Osteoblast (primary cell): ENCODE data around the gene RIMBP2. TPM values are rescaled to one million over a fixed set of nuclear protein-coding genes. Genes with fewer than 3 reads are reported as not detected.

Source experiments
- DNase-seq: peaks from one replicate; pipeline ENCODE4 v3.0.0; 2011; ENCODE audit warnings: low spot score, mixed read lengths; ENCODE audit not compliant: insufficient read length; ENCODE audit errors: missing footprints
- H2AFZ ChIP-seq: 2 replicates; pipeline ENCODE4 v1.6.0; 2011; ENCODE audit warnings: mild to moderate bottlenecking, low read length
- H3K27ac ChIP-seq: 2 replicates; pipeline ENCODE4 v1.5.1; 2011; ENCODE audit warnings: mild to moderate bottlenecking, low read depth, low read length, moderate library complexity
- H3K27me3 ChIP-seq: 2 replicates; pipeline ENCODE4 v1.6.0; 2012; ENCODE audit warnings: mild to moderate bottlenecking, control low read depth, inconsistent platforms, low read length, moderate library complexity; ENCODE audit not compliant: insufficient read depth
- H3K36me3 ChIP-seq: 2 replicates; pipeline ENCODE4 v1.5.1; 2011; ENCODE audit warnings: mild to moderate bottlenecking, low read length, control low read depth, moderate library complexity; ENCODE audit not compliant: insufficient read depth
- H3K4me1 ChIP-seq: 2 replicates; pipeline ENCODE4 v1.5.1; 2011; ENCODE audit warnings: mild to moderate bottlenecking, low read length, control low read depth, moderate library complexity; ENCODE audit not compliant: insufficient read depth
- H3K4me2 ChIP-seq: 2 replicates; pipeline ENCODE4 v1.6.0; 2011; ENCODE audit warnings: mild to moderate bottlenecking, low read length; ENCODE audit not compliant: insufficient read depth
- H3K4me3 ChIP-seq: fragments of 200-600 bp; sonication (generic); 3 replicates; pipeline ENCODE4 v1.5.1; 2012; ENCODE audit warnings: mild to moderate bottlenecking, low read length, inconsistent platforms; ENCODE audit not compliant: insufficient read depth
- H3K79me2 ChIP-seq: 2 replicates; pipeline ENCODE4 v1.6.0; 2012; ENCODE audit warnings: mild to moderate bottlenecking, low read length, control low read depth, inconsistent platforms; ENCODE audit not compliant: insufficient read depth
- H3K9me3 ChIP-seq: 2 replicates; pipeline ENCODE4 v1.5.1; 2011; ENCODE audit warnings: low read depth, low read length, control low read depth
- H4K20me1 ChIP-seq: 2 replicates; pipeline ENCODE4 v1.6.0; 2012; ENCODE audit warnings: mild to moderate bottlenecking, low read length, control low read depth; ENCODE audit not compliant: insufficient read depth
- CTCF ChIP-seq: IDR thresholded peaks from 2 replicates; pipeline ENCODE4 v1.5.1; 2011; ENCODE audit warnings: mild to moderate bottlenecking, low read depth, low read length, moderate library complexity; ENCODE audit errors: extremely low read depth
- total RNA-seq: library from RNA; depleted of rRNA; stranded (reverse); fragments of >200 nt; gene quantifications from 2 replicates; pipeline ENCODE4 v1.2.3, GENCODE V29; 2012

Gene RIMBP2
- total RNA-seq, 1 donor = not detected

- Histone ChIP-seq H3K4me2 (no peak overlapping the region), H3K9me3 (no peaks in the 10 kb centered on the region), H3K79me2 (no peaks in the 10 kb centered on the region), H2AFZ (no peak overlapping the region), H3K4me3 (no peak overlapping the region), H3K27me3 (no peaks in the 10 kb centered on the region), H3K36me3 (no peaks in the 10 kb centered on the region), H3K27ac (no peak overlapping the region), H3K4me1 (no peaks in the 10 kb centered on the region), H4K20me1 (no peaks in the 10 kb centered on the region)
- TF ChIP-seq CTCF = no peak
- no peak for DNase-seq
These were observed 218.1 kb downstream of the RIMBP2 start for GRCh38 chr12:130497991-130498390.

GRCh38 chr12:130497321-130497720, 218.8 kb downstream of the RIMBP2 start:
- TF ChIP-seq CTCF = no peak
- H3K36me3 ChIP-seq = no peaks in the 10 kb centered on the region
- H3K4me2 ChIP-seq = no peak overlapping the region
- H3K4me3 ChIP-seq = no peak overlapping the region
- no peaks in the 10 kb centered on the region for H4K20me1 ChIP-seq
- H3K79me2 ChIP-seq = no peaks in the 10 kb centered on the region
- H3K27ac ChIP-seq = no peak overlapping the region
- H3K27me3 ChIP-seq = no peaks in the 10 kb centered on the region
- H3K4me1 ChIP-seq = no peaks in the 10 kb centered on the region
- no peaks in the 10 kb centered on the region for H3K9me3 ChIP-seq
- no peak overlapping the region for H2AFZ ChIP-seq
- DNase-seq = no peak

GRCh38 chr12:130496516-130497120, 219.5 kb downstream of the RIMBP2 start:
- Histone ChIP-seq H4K20me1 (no peaks in the 10 kb centered on the region), H3K27me3 (no peaks in the 10 kb centered on the region), H3K27ac (no peak overlapping the region), H3K36me3 (no peaks in the 10 kb centered on the region), H2AFZ (no peak overlapping the region), H3K4me2 (no peak overlapping the region), H3K79me2 (no peaks in the 10 kb centered on the region), H3K4me3 (no peak overlapping the region), H3K4me1 (no peaks in the 10 kb centered on the region), H3K9me3 (no peaks in the 10 kb centered on the region)
- no peak for TF ChIP-seq CTCF
- no peak for DNase-seq

GRCh38 chr12:130495156-130495555, 220.9 kb downstream of the RIMBP2 start:
- no peaks in the 10 kb centered on the region for H3K9me3 ChIP-seq
- H3K79me2 ChIP-seq = no peaks in the 10 kb centered on the region
- no peak overlapping the region for H3K4me3 ChIP-seq
- H3K4me2 ChIP-seq = no peak overlapping the region
- no peak for TF ChIP-seq CTCF
- H4K20me1 ChIP-seq = no peaks in the 10 kb centered on the region
- no peaks in the 10 kb centered on the region for H3K4me1 ChIP-seq
- H3K27me3 ChIP-seq = no peaks in the 10 kb centered on the region
- H2AFZ ChIP-seq = no peak overlapping the region
- no peaks in the 10 kb centered on the region for H3K36me3 ChIP-seq
- DNase-seq = no peak
- H3K27ac ChIP-seq = no peak overlapping the region
